ENCODE data around the gene NHS. TPM values are rescaled to one million over a fixed set of nuclear protein-coding genes. Genes with fewer than 3 reads are reported as not detected.

Gene NHS
- total RNA-seq, 1 donor from 2014 or later = 6.6 TPM

Small RNA genes within 50 kb of the gene (small RNA-seq; reads per million reads assigned to genes)
- gene MIR4768 (ENCODE audit: low replicate concordance) (not detected), gene RF01210 (ENCODE audit: low replicate concordance) (not detected)
